HG02623 (cell line): ENCODE results near the gene PFDN5.
"Not testable (repeated sequence)": the region's sequence is repeated elsewhere in the genome, so short reads cannot be mapped to it uniquely, and the experiment has no call there.

Source experiments
- ATAC-seq: cut with Tn5 transposase; IDR thresholded peaks from one replicate; pipeline ENCODE4 v1.9.1; 2021; ENCODE audit warnings: moderate library complexity; ENCODE audit not compliant: unreplicated experiment

Gene PFDN5

DNA sequence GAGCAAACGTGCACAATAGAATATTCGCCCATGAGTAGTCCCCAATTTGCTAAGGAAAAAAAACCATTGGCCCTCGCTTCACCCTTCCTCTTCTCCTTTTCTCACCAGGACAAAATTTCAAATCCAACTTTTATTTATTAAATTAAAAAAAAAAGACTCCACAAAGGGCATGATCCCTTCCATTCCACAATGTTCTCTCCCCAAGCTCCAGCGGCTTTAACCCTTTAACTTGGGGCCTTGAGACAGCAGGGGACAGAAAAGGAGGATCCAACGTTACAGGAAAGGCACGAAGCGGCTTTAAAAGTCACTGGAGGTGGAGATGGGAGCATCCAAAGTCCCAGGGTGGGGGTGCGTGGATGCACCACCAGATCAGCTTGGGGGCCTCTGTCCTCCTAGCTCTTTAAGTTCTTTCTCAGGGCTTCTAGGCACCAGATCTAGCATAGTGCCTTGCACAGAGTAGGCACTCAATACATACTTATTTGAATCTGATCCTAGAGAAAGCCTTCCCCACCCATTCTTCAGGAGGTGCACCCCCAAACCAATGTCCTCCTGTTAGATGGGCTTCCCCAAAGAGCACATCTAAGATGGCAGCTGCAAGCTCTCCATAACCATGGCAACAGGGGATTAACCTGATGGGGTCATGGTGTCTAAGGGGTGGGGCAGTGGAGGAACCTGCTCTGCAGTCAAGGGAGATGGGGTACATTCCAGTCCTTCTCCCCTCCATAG is 31.3 kb downstream of the PFDN5 start:
- no peak for ATAC-seq

DNA sequence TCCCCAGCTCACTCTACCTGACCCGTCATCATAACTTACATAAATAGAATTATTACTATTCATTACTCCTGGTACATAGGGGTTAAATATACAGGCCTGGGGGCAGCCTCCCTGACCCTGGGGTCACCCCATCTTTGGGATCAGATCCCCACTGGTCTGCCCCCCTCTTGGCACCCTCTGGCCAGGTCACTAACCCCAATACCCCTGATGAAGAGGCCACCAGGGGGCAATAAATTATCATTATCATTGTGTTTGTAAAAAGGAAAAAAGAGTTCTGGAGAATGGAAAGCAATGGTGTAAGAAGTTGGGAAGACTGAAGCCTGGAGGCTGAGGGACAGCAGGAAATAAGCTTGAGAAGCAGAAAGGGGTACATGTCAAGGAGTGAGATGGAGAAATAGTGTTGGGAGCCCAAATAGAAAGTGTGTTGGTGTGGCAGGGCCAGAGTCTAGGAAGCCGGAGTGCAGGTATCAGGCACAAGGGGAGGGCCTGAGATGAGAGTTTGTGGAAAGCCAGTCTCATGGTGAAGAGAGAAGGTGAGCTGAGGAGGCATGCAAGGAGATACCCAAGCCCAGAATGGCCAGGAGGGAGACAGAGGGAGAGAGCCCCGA is 32.2 kb downstream of the PFDN5 start:
- ATAC-seq: no peak

DNA sequence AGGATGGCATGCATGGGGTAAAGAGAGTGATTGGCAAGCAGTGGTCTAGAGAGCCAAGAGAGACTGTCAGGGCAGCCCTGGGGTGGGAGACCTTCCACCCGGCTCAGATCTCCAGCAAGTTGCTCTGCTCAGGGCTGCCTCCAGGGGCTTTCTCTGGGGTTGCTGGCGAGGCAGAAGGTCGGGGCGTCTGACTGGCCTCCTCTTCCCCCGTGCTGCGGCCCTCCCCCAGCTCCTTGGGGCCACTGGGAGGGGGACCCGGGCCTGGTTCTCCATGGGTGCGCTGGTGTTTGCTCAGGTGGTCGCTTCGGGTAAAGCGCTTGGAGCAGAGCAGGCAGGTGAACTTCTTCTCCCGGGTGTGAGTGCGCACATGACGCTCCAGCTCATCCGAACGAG is 32.7 kb downstream of the PFDN5 start:
- no peak for ATAC-seq

DNA sequence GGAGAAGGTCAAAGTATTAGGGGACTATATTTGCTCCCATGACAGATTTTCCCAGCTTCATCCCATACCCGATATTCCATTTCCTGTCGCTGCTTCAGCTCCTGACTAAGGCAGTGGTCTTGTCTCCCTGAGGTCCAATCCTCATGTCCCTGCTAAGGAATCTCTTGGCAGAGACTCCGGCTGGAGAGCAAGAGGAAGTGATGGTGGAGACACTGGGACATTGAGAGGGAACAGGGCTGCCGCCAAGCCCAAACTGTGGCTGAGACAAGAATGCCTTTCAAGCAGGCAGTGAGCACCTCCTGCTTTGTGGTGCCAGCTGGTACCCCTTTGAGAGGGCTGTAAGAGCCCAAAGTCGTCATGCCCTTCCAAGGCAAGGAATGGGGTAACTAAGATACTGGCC is 35.3 kb downstream of the PFDN5 start:
- ATAC-seq: no peak

DNA sequence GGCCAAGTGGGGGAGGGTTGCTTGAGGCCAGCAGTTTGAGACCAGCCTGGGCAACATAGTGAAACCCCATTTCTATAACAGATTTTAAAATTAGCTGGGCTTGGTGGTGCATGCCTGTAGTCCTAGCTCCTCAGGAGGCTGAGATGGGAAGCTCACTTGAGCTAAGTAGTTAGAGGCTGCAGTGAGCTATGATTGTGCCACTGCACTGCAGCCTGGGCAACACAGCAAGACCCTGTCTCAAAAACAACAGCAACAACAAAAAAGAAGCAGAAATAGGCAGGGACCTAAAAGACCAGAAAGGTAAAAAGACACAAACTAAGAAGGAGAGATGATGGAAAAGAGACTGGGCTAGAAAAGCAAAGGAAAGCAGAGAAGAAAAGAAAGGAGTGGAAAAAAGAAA is 37.0 kb downstream of the PFDN5 start:
- ATAC-seq: not testable (repeated sequence)

DNA sequence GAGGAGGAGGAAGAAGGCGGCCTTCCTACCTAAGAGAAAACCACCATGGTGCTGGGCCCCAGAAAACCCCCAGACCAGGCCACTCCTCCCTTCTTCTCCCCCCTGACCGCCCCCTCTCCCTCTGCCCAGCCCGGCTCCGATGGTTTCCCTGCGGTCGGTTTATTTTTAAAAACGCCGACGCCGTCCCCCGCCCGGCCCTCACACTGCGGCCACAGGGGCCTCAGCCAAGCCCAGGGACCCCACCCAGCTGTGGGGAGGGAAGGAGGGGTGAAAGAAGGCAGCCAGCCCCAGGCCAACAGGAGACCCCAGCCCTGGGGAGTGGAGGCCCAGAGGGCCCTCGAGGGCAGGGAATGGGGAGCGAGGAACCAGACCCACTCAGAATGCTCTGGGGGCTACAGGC is 37.4 kb downstream of the PFDN5 start:
- no peak for ATAC-seq

DNA sequence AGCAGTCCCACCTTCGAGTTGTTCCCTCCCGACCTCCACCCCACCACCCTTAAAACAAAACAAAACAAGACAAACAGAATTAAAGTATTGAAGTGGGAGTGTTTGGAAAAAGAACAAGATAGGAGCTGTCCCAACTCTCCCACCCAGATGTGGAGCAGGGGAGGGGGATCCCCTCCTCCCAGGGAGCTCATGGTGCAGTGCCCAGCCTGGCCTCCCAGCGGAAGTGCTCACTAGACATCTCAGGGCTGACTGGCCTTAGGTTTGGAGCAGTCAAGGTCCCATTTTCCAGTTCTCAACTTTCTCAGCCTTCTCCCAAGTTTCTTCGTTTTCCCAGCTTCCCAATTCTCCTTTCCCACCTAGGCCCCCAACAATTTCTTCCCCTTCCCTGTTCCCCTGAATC is 37.9 kb downstream of the PFDN5 start:
- ATAC-seq: no peak

DNA sequence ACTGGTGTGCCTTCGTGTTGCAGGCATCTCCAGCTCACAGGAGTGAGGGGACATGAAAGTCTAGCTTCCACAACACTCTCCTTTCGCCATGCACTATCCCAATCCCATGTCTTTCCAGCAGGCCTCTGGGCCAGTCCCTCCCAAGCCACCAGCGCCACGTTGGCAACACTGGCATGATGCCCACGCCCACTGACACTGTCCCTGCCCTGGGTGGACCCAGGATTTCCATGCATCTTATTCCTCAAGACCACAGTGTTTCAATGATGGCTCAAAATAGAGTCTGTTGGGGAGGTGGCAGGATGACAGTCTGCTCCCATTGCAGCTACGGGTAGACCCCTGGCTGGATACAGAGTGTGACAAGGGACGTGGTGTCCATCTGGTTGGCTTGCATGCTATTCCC is 38.5 kb downstream of the PFDN5 start:
- ATAC-seq: no peak

DNA sequence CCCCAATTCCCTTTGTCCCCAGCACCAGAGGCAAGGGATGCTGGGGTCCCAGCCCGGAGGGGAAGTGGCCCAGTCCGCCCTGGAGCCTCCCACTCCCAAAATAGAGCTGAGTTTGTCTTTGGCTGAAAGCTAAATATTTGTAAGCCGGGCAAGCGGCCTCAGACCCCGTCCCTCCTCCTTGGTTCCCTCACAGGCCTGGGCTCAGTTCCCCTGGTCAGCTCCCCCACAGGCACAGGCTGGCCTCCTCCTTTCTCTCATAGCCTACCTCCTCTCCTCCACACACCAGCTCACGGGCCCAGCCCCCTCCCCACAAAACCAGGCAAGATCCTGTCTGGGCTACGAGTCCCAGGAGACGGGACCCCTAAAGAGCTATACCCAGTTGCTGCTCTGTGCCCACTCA is 39.5 kb downstream of the PFDN5 start:
- ATAC-seq: no peak

DNA sequence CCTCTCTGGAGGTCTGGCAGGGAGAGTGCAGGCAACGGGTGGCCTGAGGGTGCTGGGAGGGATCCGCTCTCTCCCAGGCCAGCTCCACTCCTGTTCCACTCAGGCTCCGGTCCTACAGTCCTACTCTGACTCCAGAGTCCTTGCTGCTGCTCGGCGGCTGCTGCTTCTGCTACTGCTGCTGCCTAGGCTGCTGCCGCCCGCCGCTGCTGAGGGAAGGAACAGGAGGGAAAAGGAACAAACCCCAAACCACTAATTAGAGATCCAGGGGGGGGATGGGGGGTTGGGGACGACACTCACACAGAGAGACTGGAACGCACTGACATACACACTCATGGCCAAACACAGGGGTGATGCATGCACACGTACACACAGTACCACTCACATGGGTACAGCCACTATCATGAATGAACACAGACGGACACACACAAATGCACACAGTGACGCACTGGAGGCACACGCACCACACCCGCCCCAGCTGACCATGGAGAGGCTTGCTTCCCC is 40.9 kb downstream of the PFDN5 start, which contains the start of gene SP7:
Gene SP7, minus strand, starts transcription at position 174 of the 501 bp plus-strand sequence. CDS start 708 bp downstream, outside the sequence.
- ATAC-seq: no peak

DNA sequence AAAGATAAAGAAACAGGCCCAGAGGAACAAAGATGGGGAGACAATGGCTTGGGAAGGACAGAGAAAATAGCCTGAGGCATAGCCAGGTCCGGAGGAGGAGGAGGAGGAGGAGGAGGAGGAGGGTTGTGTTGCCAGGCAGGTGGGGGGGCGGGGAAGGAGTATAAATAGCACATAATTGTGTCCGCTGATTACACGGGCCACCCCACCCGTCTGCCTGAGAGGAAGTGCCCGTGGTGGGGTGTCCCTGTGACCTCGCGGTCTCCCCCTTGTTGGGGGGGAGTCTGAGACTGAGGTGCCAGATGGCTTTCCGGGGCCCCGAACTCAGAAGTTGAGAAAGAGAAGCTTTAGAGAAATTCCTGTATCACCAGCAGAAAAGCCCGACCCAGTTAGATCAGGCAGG is 42.7 kb downstream of the PFDN5 start:
- ATAC-seq: no peak

DNA sequence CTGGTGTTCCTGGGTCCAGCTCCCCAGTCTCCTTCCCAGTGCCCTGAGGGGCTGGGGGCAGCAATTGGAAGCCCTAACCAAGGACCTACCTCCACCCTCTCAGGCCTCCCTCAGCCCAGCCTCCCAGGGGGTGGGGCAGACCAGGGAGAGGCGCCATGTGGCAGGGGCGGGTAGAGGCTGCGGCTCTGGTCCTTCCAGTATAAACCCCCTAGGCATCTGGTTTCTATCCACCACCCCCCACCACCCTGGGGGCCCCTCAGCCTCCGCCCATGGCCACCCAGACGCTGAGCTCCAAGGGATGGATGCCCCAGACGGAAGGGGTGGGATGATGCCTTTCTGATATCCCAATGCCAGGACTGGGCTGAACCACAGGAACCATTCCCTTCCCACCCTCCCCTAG is 43.6 kb downstream of the PFDN5 start:
- ATAC-seq: no peak

DNA sequence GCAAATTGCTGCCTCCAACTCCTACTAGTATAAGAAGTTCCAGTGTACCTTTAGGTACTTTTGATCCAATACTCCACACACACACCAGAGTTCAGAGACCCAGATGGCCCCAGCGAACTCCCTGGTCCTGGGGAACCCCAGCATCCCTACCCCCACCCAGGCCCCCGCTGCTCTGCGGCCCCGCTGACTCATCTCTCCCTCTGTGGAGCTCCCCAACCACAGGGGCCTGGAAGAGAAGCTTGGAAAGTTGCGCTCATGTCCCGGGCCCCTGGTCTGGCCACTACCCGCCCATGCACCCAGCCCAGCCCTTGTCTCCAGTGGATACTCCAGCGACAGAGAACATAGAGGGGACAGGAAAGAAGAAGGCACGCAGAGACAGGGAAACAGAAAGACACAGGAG is 45.1 kb downstream of the PFDN5 start:
- no peak for ATAC-seq

DNA sequence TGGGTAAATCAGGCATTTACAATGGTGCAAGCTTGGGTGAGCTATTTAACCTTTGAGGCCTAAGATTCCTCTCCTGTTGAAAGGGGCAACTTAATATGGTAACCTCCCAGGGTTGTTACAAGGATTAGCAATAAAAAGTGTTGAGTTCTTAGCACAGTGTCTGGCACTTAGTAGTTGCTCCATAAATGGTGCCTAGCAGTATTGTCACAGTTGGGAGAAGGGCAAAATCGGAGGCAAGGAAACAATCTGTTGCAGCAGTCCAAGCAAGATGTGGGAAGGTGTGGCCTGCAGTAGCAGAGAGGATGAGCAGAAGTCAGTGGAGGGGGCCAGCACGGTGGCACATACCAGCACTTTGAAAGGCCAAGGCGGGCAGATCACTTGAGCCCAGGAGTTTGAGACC is 48.1 kb downstream of the PFDN5 start:
- no peak for ATAC-seq

DNA sequence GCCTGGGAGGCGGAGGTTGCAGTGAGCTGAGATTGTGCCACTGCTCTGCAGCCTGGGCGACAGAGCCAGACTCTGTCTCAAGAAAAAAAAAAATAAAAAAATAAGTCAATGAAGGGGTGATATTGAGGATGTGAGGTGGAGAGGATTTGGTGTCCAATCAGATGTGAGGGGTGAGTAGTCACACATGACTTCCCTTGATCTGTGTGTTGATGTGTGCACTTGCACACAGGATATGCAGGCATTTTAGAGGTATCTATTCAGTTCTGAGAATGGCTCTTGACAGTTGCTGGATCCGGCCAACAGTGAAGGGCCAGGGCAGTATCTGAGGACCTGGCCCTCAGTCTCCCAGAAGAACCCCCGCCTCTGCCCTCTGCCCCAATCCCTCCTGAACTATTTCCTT is 48.6 kb downstream of the PFDN5 start:
- ATAC-seq: no peak

DNA sequence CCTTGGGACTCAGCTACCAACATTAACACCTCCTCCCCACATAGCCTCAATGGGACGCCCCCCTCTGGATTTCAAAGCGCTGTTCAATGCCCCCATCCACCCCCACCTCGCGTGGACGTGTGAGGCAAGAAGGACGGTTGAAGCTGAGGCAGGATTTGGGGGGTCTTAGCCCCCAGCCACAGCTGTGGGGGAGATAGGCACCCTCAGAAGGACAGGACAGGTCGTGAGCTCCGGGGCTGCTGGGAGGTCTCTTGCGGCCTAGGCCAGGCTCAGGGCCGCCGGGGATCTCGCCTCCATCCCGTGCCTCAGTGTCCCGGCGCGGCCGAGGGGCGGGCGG is 49.1 kb downstream of the PFDN5 start:
- ATAC-seq: no peak

DNA sequence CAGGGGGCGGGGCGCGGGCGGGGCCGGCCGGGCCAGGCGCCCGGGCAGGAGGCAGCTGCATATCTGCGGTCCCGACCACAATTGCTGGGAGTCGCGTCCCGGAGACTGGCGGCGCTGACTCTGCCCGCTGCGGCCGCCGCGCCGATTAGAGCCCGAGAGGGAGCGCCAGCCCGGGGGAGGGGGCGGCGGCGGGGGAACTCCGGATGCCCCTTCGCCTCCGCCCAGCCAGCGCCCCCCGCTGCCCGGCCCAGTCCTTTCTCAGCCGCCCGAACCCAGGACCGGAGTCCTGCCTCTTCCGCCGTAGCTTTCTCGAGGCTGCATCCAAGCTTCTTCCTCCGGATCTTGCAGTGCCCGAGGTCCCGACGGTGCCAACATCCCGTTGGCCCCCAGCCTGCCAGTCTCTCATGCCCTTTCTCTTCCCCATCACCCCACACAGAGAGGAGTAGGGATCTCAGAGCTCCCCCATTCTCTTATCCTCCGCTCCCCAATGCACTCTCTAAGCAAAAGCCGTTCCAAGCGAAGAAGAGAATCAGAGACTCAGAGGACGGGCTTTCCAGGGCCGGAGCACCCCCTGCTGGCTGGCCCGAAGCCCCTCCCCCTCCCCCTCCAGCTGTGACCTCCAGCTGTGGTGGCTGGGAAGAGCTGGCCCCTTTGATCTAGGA is 49.6 kb downstream of the PFDN5 start:
- no peak for ATAC-seq

DNA sequence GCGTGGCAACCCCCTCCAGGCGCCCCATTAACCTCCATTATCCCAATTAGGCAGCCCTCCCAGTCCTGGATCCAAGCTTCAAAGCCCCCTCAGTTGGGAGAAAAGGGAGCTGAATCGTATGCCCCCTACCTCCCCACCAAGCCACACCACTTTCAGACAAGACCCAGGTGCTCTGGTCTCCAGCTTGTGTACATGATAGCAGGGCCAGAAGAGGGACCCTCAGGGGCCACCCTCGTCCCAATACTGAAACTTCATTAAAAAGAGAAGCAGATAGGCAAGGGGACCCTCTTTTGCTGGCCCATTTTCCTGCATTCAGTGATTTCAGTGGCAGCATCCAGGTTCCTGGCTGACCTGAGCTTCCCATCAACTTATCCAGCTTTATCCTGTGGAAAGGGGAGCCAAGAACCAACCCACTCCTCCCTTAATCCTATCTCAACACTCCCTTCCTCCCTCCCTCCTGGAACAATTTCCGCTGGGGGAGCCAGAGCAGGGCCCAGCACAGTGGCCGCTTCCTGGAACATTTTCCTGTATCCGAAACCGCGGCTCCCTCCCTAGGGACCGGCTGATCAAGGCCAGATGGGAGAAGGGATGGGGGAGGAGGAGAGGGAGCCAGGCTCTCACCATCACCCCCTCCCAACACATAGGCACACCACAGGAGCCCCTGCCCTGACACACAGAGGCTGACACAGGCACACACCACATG is 50.3 kb downstream of the PFDN5 start:
- no peak for ATAC-seq

DNA sequence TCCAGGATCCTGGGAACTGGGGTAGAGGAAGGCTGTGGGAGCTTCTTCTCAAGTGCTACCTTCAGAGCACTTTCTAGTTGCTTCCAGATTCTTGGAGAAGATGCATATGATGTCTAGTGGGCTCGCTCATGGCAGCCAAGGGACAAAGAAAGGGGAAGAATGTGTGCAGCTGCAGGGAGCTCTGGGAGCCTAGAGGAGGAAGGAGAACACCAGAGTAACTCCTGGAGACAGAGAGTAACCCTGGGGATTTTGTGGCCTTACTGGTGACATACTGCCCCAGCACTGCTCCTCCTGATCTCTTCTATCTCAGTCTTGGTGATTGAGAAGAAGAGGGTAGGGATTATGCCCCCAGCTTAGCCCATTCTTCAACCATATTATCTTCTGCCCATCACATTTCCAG is 51.1 kb downstream of the PFDN5 start:
- ATAC-seq: no peak

DNA sequence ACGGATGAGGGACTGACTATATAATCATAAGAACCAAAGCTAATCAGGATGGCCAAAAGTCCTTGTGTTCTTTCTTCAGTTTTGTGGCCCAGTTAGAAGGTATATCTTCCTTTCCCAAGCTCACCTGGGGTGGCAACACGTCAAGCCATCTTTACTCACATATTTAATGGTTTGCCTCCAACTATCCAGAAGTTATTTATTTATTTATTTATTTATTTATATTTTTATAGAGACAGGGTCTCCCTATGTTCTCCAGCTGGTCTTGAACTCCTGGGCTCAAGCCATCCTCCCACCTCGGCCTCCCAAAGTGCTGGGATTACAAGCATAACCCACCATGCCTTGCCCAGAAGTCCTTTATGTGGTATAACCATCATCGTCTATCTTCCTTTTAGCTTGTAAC is 52.6 kb downstream of the PFDN5 start:
- no peak for ATAC-seq
